Vein endothelial cell (primary cell): Measurements from ENCODE around the gene GPR179. TPM values are rescaled to one million over a fixed set of nuclear protein-coding genes. Genes with fewer than 3 reads are reported as not detected.

ENCODE experiments used
- total RNA-seq: library from RNA; depleted of rRNA; stranded (reverse); fragments of >200 nt; gene quantifications from 2 replicates; pipeline ENCODE4 v1.2.3, GENCODE V29; 2012

Gene GPR179, protein sequence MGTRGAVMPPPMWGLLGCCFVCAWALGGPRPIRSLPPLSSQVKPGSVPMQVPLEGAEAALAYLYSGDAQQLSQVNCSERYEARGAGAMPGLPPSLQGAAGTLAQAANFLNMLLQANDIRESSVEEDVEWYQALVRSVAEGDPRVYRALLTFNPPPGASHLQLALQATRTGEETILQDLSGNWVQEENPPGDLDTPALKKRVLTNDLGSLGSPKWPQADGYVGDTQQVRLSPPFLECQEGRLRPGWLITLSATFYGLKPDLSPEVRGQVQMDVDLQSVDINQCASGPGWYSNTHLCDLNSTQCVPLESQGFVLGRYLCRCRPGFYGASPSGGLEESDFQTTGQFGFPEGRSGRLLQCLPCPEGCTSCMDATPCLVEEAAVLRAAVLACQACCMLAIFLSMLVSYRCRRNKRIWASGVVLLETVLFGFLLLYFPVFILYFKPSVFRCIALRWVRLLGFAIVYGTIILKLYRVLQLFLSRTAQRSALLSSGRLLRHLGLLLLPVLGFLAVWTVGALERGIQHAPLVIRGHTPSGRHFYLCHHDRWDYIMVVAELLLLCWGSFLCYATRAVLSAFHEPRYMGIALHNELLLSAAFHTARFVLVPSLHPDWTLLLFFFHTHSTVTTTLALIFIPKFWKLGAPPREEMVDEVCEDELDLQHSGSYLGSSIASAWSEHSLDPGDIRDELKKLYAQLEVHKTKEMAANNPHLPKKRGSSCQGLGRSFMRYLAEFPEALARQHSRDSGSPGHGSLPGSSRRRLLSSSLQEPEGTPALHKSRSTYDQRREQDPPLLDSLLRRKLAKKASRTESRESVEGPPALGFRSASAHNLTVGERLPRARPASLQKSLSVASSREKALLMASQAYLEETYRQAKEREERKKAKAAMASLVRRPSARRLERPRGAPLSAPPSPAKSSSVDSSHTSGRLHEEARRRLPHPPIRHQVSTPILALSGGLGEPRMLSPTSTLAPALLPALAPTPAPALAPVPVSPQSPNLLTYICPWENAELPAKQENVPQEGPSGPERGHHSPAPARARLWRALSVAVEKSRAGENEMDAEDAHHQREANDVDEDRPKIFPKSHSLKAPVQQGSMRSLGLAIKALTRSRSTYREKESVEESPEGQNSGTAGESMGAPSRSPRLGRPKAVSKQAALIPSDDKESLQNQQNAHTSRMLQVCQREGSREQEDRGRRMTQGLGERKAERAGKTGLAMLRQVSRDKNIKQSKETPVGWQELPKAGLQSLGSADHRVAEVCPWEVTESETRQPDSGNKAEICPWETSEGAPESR (N-terminal part only)
- not detected in 2 replicates for total RNA-seq

DNA sequence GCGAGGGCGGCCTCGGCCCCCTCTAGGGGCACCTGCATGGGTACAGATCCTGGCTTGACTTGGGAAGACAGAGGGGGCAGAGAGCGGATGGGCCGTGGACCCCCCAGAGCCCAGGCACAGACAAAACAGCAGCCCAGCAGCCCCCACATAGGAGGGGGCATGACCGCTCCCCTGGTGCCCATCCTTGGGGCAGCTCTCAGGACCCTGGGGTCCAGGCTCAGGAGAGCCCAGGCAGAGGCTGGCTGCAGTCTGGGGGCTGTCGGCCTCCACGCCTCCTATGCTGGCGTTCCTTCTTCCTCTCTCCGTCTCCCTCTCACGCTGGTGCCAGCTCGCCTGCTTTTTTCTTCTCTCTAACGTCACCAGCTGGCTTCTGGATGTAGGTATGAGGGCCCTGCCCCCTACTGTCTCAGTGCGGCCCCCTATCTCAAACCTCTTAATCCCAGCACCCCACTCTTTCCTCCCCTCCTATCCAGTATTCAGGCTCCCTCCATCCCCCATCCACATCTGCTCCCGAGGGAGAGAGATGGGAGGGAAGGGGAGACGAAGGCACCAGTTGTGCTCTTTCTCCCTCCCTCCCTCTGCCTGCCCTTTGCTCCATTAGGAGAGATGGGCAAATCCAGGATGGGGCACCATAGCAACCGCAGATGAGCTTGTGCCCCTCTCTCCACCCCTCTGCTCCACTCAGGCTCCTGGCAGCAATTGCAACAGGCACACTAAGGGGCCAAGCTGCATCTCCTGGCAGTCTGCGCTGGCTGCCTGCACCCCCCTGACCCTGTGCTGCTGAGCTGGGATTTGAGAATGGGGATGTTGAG is at the start of gene GPR179:
TSS of gene GPR179 (minus strand) at position 349 of the 812 bp plus-strand sequence. CDS start at position 182, 167 bp downstream.

DNA sequence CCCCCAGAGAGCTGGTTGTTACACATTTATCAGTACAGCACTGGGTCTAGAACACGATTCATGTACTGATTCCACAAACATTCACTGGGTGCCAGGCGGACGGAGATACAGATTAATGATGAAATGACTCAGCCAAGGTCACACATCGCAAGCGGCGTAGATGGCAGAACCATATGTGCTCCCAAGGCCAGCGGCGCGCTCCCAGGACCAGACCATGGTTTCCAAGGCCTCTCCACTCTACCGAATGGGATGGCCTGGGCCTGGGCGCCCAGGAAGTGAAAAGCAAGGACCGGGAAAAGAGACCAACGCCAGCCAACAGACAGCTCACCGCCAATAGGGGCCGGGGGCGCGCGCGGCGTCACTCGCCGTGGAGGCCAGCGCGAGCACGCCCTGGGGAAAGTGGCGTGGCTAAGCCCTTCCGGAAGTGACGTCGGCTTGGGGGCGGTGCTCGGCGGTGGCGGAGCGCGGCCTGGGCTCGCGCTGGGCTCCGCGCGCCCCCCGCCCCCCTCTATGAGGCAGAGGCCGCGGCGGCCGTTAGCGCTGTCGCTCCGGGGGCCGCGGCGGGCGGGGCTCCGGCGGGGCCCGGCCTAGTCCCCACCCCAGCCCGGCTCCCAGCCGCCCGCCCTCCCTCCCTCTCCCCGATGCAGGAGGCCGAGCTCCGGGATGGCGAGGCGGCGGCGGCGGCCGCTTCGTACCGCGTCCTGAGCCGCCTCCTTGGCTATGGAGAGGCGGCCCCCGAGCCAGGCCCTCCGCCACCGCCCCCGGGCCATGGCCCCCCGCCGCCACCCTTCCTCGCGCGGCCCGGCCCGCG is 7.9 kb upstream of the GPR179 start, which contains the start of gene SOCS7:
TSS of gene SOCS7 (plus strand) at position 433 of the 811 bp plus-strand sequence. CDS start at position 642, 209 bp downstream.

DNA sequence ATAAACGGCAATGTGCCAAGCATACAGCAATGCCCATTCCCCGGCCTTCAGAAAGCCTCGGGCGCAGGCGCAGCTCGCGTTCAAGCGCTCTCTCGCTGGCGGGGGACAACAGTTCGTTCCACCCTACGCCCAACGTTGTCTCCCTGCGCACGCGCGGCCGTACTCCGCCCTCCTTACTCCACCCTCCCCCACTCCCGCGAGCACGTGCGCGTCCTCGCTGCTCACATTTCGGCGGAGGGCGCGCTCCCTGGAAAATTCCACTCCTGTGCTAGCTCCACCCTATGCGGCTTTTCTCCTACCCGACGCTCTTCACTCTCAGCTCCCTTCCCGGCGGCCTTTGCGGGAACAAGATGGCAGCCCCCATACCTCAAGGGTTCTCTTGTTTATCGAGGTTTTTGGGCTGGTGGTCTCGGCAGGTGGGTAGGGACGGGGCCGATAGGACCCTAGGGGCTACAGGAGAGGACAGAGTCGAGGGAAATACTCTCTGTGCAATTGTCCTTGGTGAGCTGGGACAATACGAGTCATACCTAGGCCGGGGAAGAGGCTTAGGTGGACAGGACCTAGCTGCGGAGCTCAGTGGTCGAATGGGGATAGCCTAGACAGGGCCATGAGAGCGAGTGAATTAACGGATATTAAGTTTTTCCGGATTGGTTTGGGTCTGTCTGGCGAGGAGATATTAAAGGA is 46.8 kb downstream of the GPR179 start, which contains the start of gene MRPL45:
TSS of gene MRPL45 (plus strand) at position 335 of the 684 bp plus-strand sequence. CDS start at position 351, 16 bp downstream.

Other genes starting within 250 kb of the GPR179 start
- not detected in 2 replicates for gene TBC1D3E, start 216.0 kb downstream of the GPR179 start, total RNA-seq
- not detected in 2 replicates for gene TBC1D3, start 151.4 kb downstream of the GPR179 start, total RNA-seq
- gene MRPL45, start 46.8 kb downstream of the GPR179 start, total RNA-seq: 43.1 and 45.4 TPM in 2 replicates
- 11.0 and 12.1 TPM in 2 replicates for gene SOCS7, start 7.9 kb upstream of the GPR179 start, total RNA-seq
- gene ARHGAP23, start 84.5 kb upstream of the GPR179 start, total RNA-seq: 66.6 and 66.9 TPM in 2 replicates